HCT116 (cell line): ENCODE data around the gene TUBD1. TPM values are rescaled to one million over a fixed set of nuclear protein-coding genes. Genes with fewer than 3 reads are reported as not detected.

Experiments
- ATAC-seq: fragments of 200-7000 bp; cut with Tn5 transposase; 2 replicates; pipeline ENCODE4 v1.9.1; 2020; ENCODE audit warnings: mild to moderate bottlenecking, moderate library complexity
- BruUV-seq: library from RNA; stranded (reverse); fragments of 400-500 nt; replicated peaks from 2 replicates; lab custom pipeline; 2021; lab: Mats Ljungman, UMichigan
- CTCF ChIA-PET: fragments of 300-600 bp; sonication (Branson Sonifier 250); formaldehyde crosslinking; loops from one replicate; lab custom pipeline; 2021; ENCODE audit warnings: antibody characterized with exemption; lab: Charles Lee
- POLR2A ChIA-PET: fragments of 300-600, 350-600 bp; sonication (Branson Sonifier 250); formaldehyde crosslinking; loops from one replicate; lab custom pipeline; 2021; ENCODE audit warnings: antibody characterized with exemption; lab: Charles Lee
- RAD21 ChIA-PET, 2 experiments: fragments of 300-600 bp; sonication (Branson Sonifier 250); formaldehyde crosslinking; loops; one replicate each; lab custom pipeline; 2023; ENCODE audit warnings: low total read pairs in 2 of 2; ENCODE audit not compliant: uncharacterized antibody in 2 of 2, unreplicated experiment in 2 of 2, low non-redundant PET in 1 of 2; lab: Charles Lee
- DNase-seq: peaks from one replicate; pipeline ENCODE4 v3.0.0-alpha.2; 2010; ENCODE audit warnings: low read depth, low spot score
- H2AFZ ChIP-seq: fragments of 200-600 bp; shearing (Covaris generic), sonication (generic); 2 replicates; pipeline ENCODE4 v1.6.1; 2017; ENCODE audit warnings: low read depth, mixed run types, mixed read lengths, antibody characterized with exemption, low read length; ENCODE audit not compliant: poor library complexity, severe bottlenecking
- H3K27ac ChIP-seq: 2 replicates; pipeline ENCODE4 v1.5.1; 2012; ENCODE audit warnings: low read depth, low read length
- H3K27me3 ChIP-seq: fragments of 200-600 bp; sonication (generic); 2 replicates; pipeline ENCODE4 v1.6.1; 2016; ENCODE audit warnings: mixed run types, low read length, mixed read lengths; ENCODE audit not compliant: insufficient read depth
- H3K36me3 ChIP-seq, 2 experiments: fragments of 200-500 bp in 1 of 2; fragments of 200-600 bp in 1 of 2; sonication (Bioruptor generic) in 1 of 2; sonication (generic) in 1 of 2; 2 replicates each; pipeline versions ENCODE4 v1.5.1 to v1.6.1; 2014 to 2016; ENCODE audit warnings: low read length in 2 of 2, inconsistent platforms in 1 of 2, mixed read lengths in 1 of 2, mixed run types in 1 of 2; ENCODE audit not compliant: insufficient read depth in 2 of 2, control insufficient read depth in 1 of 2
- H3K4me1 ChIP-seq, 2 experiments: fragments of 200-600 bp in 1 of 2; sonication (generic) in 1 of 2; 2 replicates each; pipeline versions ENCODE4 v1.5.1 to v1.6.1; 2012 to 2017; ENCODE audit warnings: low read length in 2 of 2, inconsistent platforms in 1 of 2, mild to moderate bottlenecking in 1 of 2, mixed read lengths in 1 of 2, mixed run types in 1 of 2, moderate library complexity in 1 of 2; ENCODE audit not compliant: insufficient read depth in 2 of 2, control insufficient read depth in 1 of 2
- H3K4me2 ChIP-seq: fragments of 200-600 bp; sonication (generic); 2 replicates; pipeline ENCODE4 v1.6.1; 2017; ENCODE audit warnings: mixed run types, low read length, mixed read lengths
- H3K4me3 ChIP-seq, 2 experiments: fragments of 200-600 bp in 1 of 2; sonication (generic) in 1 of 2; replicated peaks in 1 of 2; 2 replicates each; pipeline ENCODE4 v1.5.1; 2011 to 2016; ENCODE audit warnings: low read length in 2 of 2, control low read depth in 1 of 2, low read depth in 1 of 2, mild to moderate bottlenecking in 1 of 2, mixed read lengths in 1 of 2, mixed run types in 1 of 2
- H3K79me2 ChIP-seq: fragments of 200-600 bp; sonication (generic); 2 replicates; pipeline ENCODE4 v1.6.1; 2017; ENCODE audit warnings: mild to moderate bottlenecking, mixed run types, low read length, moderate library complexity, mixed read lengths; ENCODE audit not compliant: insufficient read depth
- H3K9ac ChIP-seq: fragments of 200-600 bp; sonication (generic); 2 replicates; pipeline ENCODE4 v1.6.1; 2016; ENCODE audit warnings: low read length, mixed read lengths
- H3K9me2 ChIP-seq: fragments of 200-600 bp; sonication (generic), shearing (Covaris generic); 2 replicates; pipeline ENCODE4 v1.6.1; 2017; ENCODE audit warnings: mixed run types, mild to moderate bottlenecking, moderate library complexity; ENCODE audit not compliant: insufficient read depth
- H3K9me3 ChIP-seq, 2 experiments: fragments of 200-500 bp in 1 of 2; fragments of 200-600 bp in 1 of 2; sonication (Bioruptor generic) in 1 of 2; sonication (generic) in 1 of 2; 2 replicates each; pipeline ENCODE4 v1.6.1; 2014 to 2017; ENCODE audit warnings: low read length in 2 of 2, mixed read lengths in 2 of 2, inconsistent platforms in 1 of 2, low read depth in 1 of 2, mild to moderate bottlenecking in 1 of 2, mixed run types in 1 of 2, moderate library complexity in 1 of 2; ENCODE audit not compliant: control insufficient read depth in 1 of 2, insufficient read depth in 1 of 2
- H4K20me1 ChIP-seq: fragments of 200-600 bp; sonication (generic), shearing (Covaris generic); 2 replicates; pipeline ENCODE4 v1.6.1; 2017; ENCODE audit warnings: mixed run types, mild to moderate bottlenecking, moderate library complexity; ENCODE audit not compliant: insufficient read depth
- FOSL1 ChIP-seq: IDR thresholded peaks from 2 replicates; pipeline ENCODE4 v1.6.1; 2012; ENCODE audit warnings: low read depth
- JUND ChIP-seq: IDR thresholded peaks from 2 replicates; pipeline ENCODE4 v1.6.1; 2012
- RAD21 ChIP-seq: IDR thresholded peaks from 2 replicates; pipeline ENCODE4 v1.6.1; 2012; ENCODE audit warnings: low read depth, mild to moderate bottlenecking
- SP1 ChIP-seq: IDR thresholded peaks from 2 replicates; pipeline ENCODE4 v1.6.1; 2012; ENCODE audit warnings: low read depth
- SRF ChIP-seq: IDR thresholded peaks from 2 replicates; pipeline ENCODE4 v1.6.1; 2012; ENCODE audit warnings: low read depth
- intact Hi-C: fragments of 100-400 bp; cut with micrococcal nuclease; formaldehyde crosslinking; loops from 2 replicates; pipeline ENCODE4 v1.10.0; 2022
- total RNA-seq: library from RNA; stranded (reverse); gene quantifications from one replicate; pipeline ENCODE4 v1.2.1, GENCODE V29; 2021; ENCODE audit not compliant: unreplicated experiment

Gene TUBD1
- total RNA-seq, 1 experiment from 2014 or later = 13.0 TPM

- Histone ChIP-seq H3K4me3 (no peak overlapping the region), H3K9me3 (no peaks in the 10 kb centered on the region), H3K9me2 (no peaks in the 10 kb centered on the region), H3K79me2 (peaks cover 46% of the 10 kb centered on the region), H3K9ac (peak overlapping the region; percentile 60), H3K36me3 (no peaks in the 10 kb centered on the region), H4K20me1 (no peaks in the 10 kb centered on the region), H3K27ac (peak overlapping the region; percentile 97), H3K27me3 (no peaks in the 10 kb centered on the region), H3K4me2 (peak overlapping the region; percentile 60), H3K4me1 (peaks cover 76 to 89% of the 10 kb centered on the region in 2 experiments), H2AFZ (no peak overlapping the region)
- ChIA-PET POLR2A (interaction anchor here (0.6 to 9.2 kb wide), 11 partner anchors 8 to 308 kb away, joined by 3 to 228 read pairs (median 4); no protein-coding TSS in a partner anchor), RAD21 (interaction anchor here in 1 of 2 experiments (0.7 kb wide), 1 partner anchor 71 kb away, joined by 3 read pairs; no protein-coding TSS in a partner anchor), CTCF (interaction anchor here (0.5 to 1.5 kb wide), 3 partner anchors 10 to 74 kb away, joined by 3 to 8 read pairs (median 4); no protein-coding TSS in a partner anchor)
- peak; percentile 20; the same call in 1 of the 2 replicates for TF ChIP-seq SP1
- no peak for TF ChIP-seq SRF
- no TSS peak for BruUV-seq
- DNase-seq (no peak), ATAC-seq (no peak)
- intact Hi-C loops = no loop called here
Observed at GRCh38 chr17:59827721-59828477, 64.8 kb downstream of the TUBD1 start.

DNA sequence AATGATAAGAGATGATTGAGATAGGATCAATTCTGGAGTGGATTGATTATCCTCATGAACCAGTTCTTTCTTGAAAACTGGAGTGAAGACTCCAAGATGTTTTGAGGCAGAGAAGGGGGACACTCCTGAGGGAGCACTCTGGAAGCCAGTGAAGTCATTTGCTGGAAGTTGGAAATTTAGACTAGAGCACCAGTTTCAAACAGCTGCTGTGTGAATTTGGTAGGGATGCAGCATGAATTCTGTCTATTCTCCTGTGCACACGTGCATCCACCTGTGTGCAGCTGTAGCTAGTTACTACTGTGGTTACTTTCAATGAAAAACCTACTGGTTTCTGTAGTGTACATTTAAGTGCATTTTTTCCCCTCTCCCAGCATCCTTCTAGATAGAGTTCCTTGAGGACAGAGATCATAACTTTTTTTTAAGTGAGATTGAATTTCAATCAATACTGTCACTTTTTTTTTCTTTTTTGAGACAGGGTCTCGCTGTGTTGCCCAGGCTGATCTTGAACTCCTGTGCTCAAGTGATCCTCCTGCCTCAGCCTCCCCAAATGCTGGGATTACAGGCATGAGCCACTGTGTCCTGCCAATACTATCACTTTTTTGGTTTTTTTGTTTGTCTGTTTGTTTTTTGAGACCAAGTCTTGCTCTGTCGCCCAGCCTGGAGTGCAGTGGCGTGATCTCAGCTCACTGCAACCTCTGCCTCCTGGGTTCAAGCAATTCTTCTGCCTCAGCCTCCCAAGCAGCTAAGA lies 65.9 kb downstream of the TUBD1 start:
- H3K36me3 ChIP-seq = no peaks in the 10 kb centered on the region
- ChIA-PET POLR2A (interaction anchor here (1.1 to 9.2 kb wide), 4 partner anchors 9 to 74 kb away, joined by 4 to 228 read pairs (median 33); no protein-coding TSS in a partner anchor), CTCF (interaction anchor here (0.6 to 1.5 kb wide), 2 partner anchors 37 to 73 kb away, joined by 3 to 8 read pairs; no protein-coding TSS in a partner anchor), RAD21 (no interaction called here)
- H3K4me3 ChIP-seq = no peak overlapping the region
- no peaks in the 10 kb centered on the region for H4K20me1 ChIP-seq
- no peaks in the 10 kb centered on the region for H3K27me3 ChIP-seq
- H3K27ac ChIP-seq = peak overlapping the region; percentile 97
- DNase-seq = no peak
- no peaks in the 10 kb centered on the region for H3K9me3 ChIP-seq
- TF ChIP-seq JUND (no peak), RAD21 (no peak), FOSL1 (no peak)
- TF ChIP-seq, all 23 proteins: peak for 0
- Histone ChIP-seq H3K9ac (peak overlapping the region; percentile 60), H3K9me2 (no peaks in the 10 kb centered on the region), H3K79me2 (peaks cover 38% of the 10 kb centered on the region), H3K4me2 (peak overlapping the region; percentile 60), H2AFZ (no peak overlapping the region), H3K4me1 (peaks cover 66 to 79% of the 10 kb centered on the region in 2 experiments)
- no TSS peak for BruUV-seq
- no peak for ATAC-seq
- intact Hi-C loops = no loop called here
